MCF 10A (cell line): ENCODE measurements around the gene FAAP24. TPM values are rescaled to one million over a fixed set of nuclear protein-coding genes. Genes with fewer than 3 reads are reported as not detected.

ENCODE experiments used
- Bru-seq: library from RNA; stranded (reverse); fragments of 400-500 nt; gene quantifications from one replicate; lab custom pipeline; 2021; lab: Mats Ljungman, UMichigan
- BruChase-seq, 2 experiments: library from RNA; stranded (reverse); fragments of 400-500 nt; gene quantifications; one replicate each; lab custom pipeline; 2021; lab: Mats Ljungman, UMichigan
- BruUV-seq: library from RNA; stranded (reverse); fragments of 400-500 nt; replicated peaks from 2 replicates; lab custom pipeline; 2021; lab: Mats Ljungman, UMichigan
- CTCF ChIA-PET: fragments of 300-600 bp; sonication (Branson Sonifier 250); formaldehyde crosslinking; extraction: SDS; loops from one replicate; lab custom pipeline; 2021; ENCODE audit warnings: antibody characterized with exemption, inconsistent platforms; lab: Yijun Ruan, JAX
- POLR2A ChIA-PET: fragments of 300-600, 350-650 bp; sonication (Branson Sonifier 250); formaldehyde crosslinking; extraction: SDS; loops from one replicate; lab custom pipeline; 2020; ENCODE audit warnings: antibody characterized with exemption, inconsistent platforms; lab: Yijun Ruan, JAX
- DNase-seq: peaks from one replicate; pipeline ENCODE4 v3.0.0-alpha.2; 2018; ENCODE audit not compliant: unreplicated experiment
- H3K27ac Mint-ChIP-seq: one replicate; pipeline ENCODE4 v1.8.0; 2022; ENCODE audit warnings: mild to moderate bottlenecking, low read depth, mixed read lengths; ENCODE audit not compliant: unreplicated experiment
- H3K27me3 Mint-ChIP-seq: one replicate; pipeline ENCODE4 v1.8.0; 2022; ENCODE audit warnings: mixed read lengths; ENCODE audit not compliant: insufficient read depth, unreplicated experiment
- H3K36me3 Mint-ChIP-seq: one replicate; pipeline ENCODE4 v1.8.0; 2022; ENCODE audit warnings: mild to moderate bottlenecking, moderate library complexity, mixed read lengths; ENCODE audit not compliant: insufficient read depth, unreplicated experiment
- H3K4me1 Mint-ChIP-seq: one replicate; pipeline ENCODE4 v1.8.0; 2022; ENCODE audit warnings: mixed read lengths; ENCODE audit not compliant: insufficient read depth, unreplicated experiment
- H3K4me3 Mint-ChIP-seq: one replicate; pipeline ENCODE4 v1.8.0; 2022; ENCODE audit warnings: mild to moderate bottlenecking, moderate library complexity, mixed read lengths; ENCODE audit not compliant: unreplicated experiment
- H3K9me3 Mint-ChIP-seq: one replicate; pipeline ENCODE4 v1.8.0; 2022; ENCODE audit warnings: mixed read lengths; ENCODE audit not compliant: unreplicated experiment
- intact Hi-C: fragments of 100-400 bp; cut with micrococcal nuclease; formaldehyde crosslinking; loops from 2 replicates; pipeline ENCODE4 v1.14.1; 2022
- long read RNA-seq: library from polyadenylated mRNA; stranded (forward); transcript quantifications from one replicate; pipeline ENCODE4 v2.0.0, GENCODE V29; 2022
- total RNA-seq: library from RNA; stranded (reverse); gene quantifications from 2 replicates; pipeline ENCODE4 v1.2.3, GENCODE V29; 2022
- TF ChIP-seq, protein P1 (sequence below): fragments of 200-600 bp; IDR thresholded peaks from one replicate; pipeline ENCODE4 v1.8.0; 2022; ENCODE audit warnings: antibody characterized with exemption, mild to moderate bottlenecking; ENCODE audit not compliant: unreplicated experiment

Gene FAAP24
- total RNA-seq (4.1 and 5.1 TPM in 2 replicates), Bru-seq, nascent RNA (percentile 47 among the genes with signal in this experiment), BruChase-seq, experiment 1, labeled RNA remaining after a 6-hour chase (percentile 52 among the genes with signal in this experiment), BruChase-seq, experiment 2, labeled RNA remaining after a 2-hour chase (percentile 51 among the genes with signal in this experiment)
- long read RNA-seq, transcript FAAP24-202 (5 exons, 2,298 nt), result major isoform, 9 of 12 reads
- long read RNA-seq, partial matches to known transcripts, result 0 of 12 reads
- long read RNA-seq, other reads (novel, unspliced or antisense), result 0 of 12 reads

GRCh38 chr19:32971715-32972540, at the start of gene FAAP24, which contains the start of gene CEP89:
Gene FAAP24, plus strand, starts transcription at chr19:32972242. Its CDS starts 955 bp downstream, at chr19:32973197.
Gene CEP89, minus strand, starts transcription at chr19:32971958. Its CDS starts 84 bp downstream, at chr19:32971874.
- peaks cover 6% of the 10 kb centered on the region for H3K4me1 Mint-ChIP-seq
- ChIA-PET CTCF (interaction anchor here (0.6 to 7.0 kb wide), 6 partner anchors 47 to 427 kb away, joined by 3 to 98 read pairs (median 5); no protein-coding TSS in a partner anchor), POLR2A (interaction anchor here (0.7 to 1.5 kb wide), 8 partner anchors 10 to 1456 kb away, joined by 3 to 7 read pairs (median 4); partner anchors contain the start of genes GPATCH1, NUDT19 and UBA2)
- no peaks in the 10 kb centered on the region for H3K9me3 Mint-ChIP-seq
- H3K36me3 Mint-ChIP-seq, result peaks cover 7% of the 10 kb centered on the region
- peak within 1 kb of the TSS; percentile 90 for H3K4me3 Mint-ChIP-seq
- TF ChIP-seq, protein P1, sequence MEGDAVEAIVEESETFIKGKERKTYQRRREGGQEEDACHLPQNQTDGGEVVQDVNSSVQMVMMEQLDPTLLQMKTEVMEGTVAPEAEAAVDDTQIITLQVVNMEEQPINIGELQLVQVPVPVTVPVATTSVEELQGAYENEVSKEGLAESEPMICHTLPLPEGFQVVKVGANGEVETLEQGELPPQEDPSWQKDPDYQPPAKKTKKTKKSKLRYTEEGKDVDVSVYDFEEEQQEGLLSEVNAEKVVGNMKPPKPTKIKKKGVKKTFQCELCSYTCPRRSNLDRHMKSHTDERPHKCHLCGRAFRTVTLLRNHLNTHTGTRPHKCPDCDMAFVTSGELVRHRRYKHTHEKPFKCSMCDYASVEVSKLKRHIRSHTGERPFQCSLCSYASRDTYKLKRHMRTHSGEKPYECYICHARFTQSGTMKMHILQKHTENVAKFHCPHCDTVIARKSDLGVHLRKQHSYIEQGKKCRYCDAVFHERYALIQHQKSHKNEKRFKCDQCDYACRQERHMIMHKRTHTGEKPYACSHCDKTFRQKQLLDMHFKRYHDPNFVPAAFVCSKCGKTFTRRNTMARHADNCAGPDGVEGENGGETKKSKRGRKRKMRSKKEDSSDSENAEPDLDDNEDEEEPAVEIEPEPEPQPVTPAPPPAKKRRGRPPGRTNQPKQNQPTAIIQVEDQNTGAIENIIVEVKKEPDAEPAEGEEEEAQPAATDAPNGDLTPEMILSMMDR, result no peak
- no peaks in the 10 kb centered on the region for H3K27me3 Mint-ChIP-seq
- intact Hi-C loops, result loop anchor here (2.0 to 5.0 kb wide), 2 partner anchors 210 to 281 kb away; partner anchors contain the start of gene NUDT19
- no TSS peak for BruUV-seq
- peak within 1 kb of the TSS; percentile 91 for H3K27ac Mint-ChIP-seq
- peak; percentile 100 for DNase-seq

- H3K4me3 Mint-ChIP-seq, result no peak overlapping the region
- H3K27ac Mint-ChIP-seq, result no peak overlapping the region
- H3K4me1 Mint-ChIP-seq, result no peaks in the 10 kb centered on the region
- BruUV-seq, result no TSS peak
- intact Hi-C loops, result no loop called here
- POLR2A ChIA-PET, result no interaction called here
- peaks cover 65% of the 10 kb centered on the region for H3K36me3 Mint-ChIP-seq
- TF ChIP-seq, protein P1, result no peak
- DNase-seq, result no peak
- CTCF ChIA-PET, result interaction anchor here (0.6 kb wide), 2 partner anchors 29 to 272 kb away, joined by 3 read pairs; no protein-coding TSS in a partner anchor
- peaks cover 8% of the 10 kb centered on the region for H3K9me3 Mint-ChIP-seq
- no peaks in the 10 kb centered on the region for H3K27me3 Mint-ChIP-seq
Measured at GRCh38 chr19:32924200-32924599, 47.8 kb upstream of the FAAP24 start.

GRCh38 chr19:32928806-32929205, 43.2 kb upstream of the FAAP24 start:
- no peaks in the 10 kb centered on the region for H3K27me3 Mint-ChIP-seq
- intact Hi-C loops, result no loop called here
- H3K36me3 Mint-ChIP-seq, result peaks cover 68% of the 10 kb centered on the region
- no peak overlapping the region for H3K27ac Mint-ChIP-seq
- CTCF ChIA-PET, result no interaction called here
- POLR2A ChIA-PET, result interaction anchor here (1.0 kb wide), 1 partner anchor 9 kb away, joined by 3 read pairs; no protein-coding TSS in a partner anchor
- BruUV-seq, result no TSS peak
- no peak for DNase-seq
- TF ChIP-seq, protein P1, result no peak
- no peak overlapping the region for H3K4me3 Mint-ChIP-seq
- H3K9me3 Mint-ChIP-seq, result peaks cover 8% of the 10 kb centered on the region
- no peaks in the 10 kb centered on the region for H3K4me1 Mint-ChIP-seq
